B cell (primary cell): ENCODE measurements around the gene ZNF366. TPM values are rescaled to one million over a fixed set of nuclear protein-coding genes. Genes with fewer than 3 reads are reported as not detected.

ENCODE experiments used
- ATAC-seq: fragments of 200-7000 bp; cut with Tn5 transposase; one replicate; pipeline ENCODE4 v1.10.0; 2021; ENCODE audit warnings: low read depth, mild to moderate bottlenecking, moderate number of reproducible peaks, moderate library complexity
- CTCF ChIA-PET: fragments of 350-600 bp; sonication (Branson Sonifier 250); formaldehyde crosslinking; loops from one replicate; lab custom pipeline; 2021; ENCODE audit warnings: antibody characterized with exemption, inconsistent platforms; lab: Charles Lee
- POLR2A ChIA-PET: fragments of 350-600 bp; sonication (Branson Sonifier 250); formaldehyde crosslinking; loops from one replicate; lab custom pipeline; 2021; ENCODE audit warnings: antibody characterized with exemption; lab: Charles Lee
- DNase-seq: peaks from one replicate; pipeline ENCODE4 v3.0.0; 2013
- H2AFZ ChIP-seq: 2 replicates; pipeline ENCODE4 v1.6.1; 2012; ENCODE audit warnings: mild to moderate bottlenecking, low read depth, low read length; ENCODE audit not compliant: insufficient read depth, poor library complexity, severe bottlenecking
- H3K27ac ChIP-seq, 2 donors: 1 replicate in 1 of 2; 2 replicates in 1 of 2; pipeline ENCODE4 v1.5.1; 2012 to 2013; ENCODE audit warnings: low read length in 2 of 2, mild to moderate bottlenecking in 2 of 2, moderate library complexity in 1 of 2
- H3K27me3 ChIP-seq, 4 experiments: fragments of 200-600 bp in 1 of 4; sonication (generic) in 1 of 4; replicated peaks in 1 of 4; 1 replicate in 2 of 4; 2 replicates in 2 of 4; pipeline versions ENCODE4 v1.6.1 to v1.7.0; 2013 to 2016; ENCODE audit warnings: low read length in 3 of 4, mild to moderate bottlenecking in 2 of 4, mixed read lengths in 1 of 4, moderate library complexity in 1 of 4; ENCODE audit not compliant: insufficient read depth in 4 of 4, control insufficient read depth in 3 of 4; ENCODE audit errors: control extremely low read depth in 1 of 4
- H3K36me3 ChIP-seq, 2 experiments: replicated peaks in 1 of 2; 1 replicate in 1 of 2; 2 replicates in 1 of 2; pipeline versions ENCODE4 v1.6.1 to v1.7.1; 2013; ENCODE audit warnings: low read length in 1 of 2; ENCODE audit not compliant: insufficient read depth in 2 of 2, control insufficient read depth in 1 of 2; ENCODE audit errors: control extremely low read depth in 1 of 2, extremely low read depth in 1 of 2
- H3K4me1 ChIP-seq, 2 donors: fragments of 200-600 bp in 1 of 2; sonication (generic) in 1 of 2; 1 replicate in 1 of 2; 2 replicates in 1 of 2; pipeline versions ENCODE4 v1.5.1 to v1.6.1; 2013 to 2017; ENCODE audit warnings: low read length in 2 of 2; ENCODE audit not compliant: control insufficient read depth in 2 of 2, insufficient read depth in 2 of 2
- H3K4me2 ChIP-seq: replicated peaks from 2 replicates; pipeline ENCODE3; 2012; ENCODE audit warnings: mild to moderate bottlenecking, low read depth, low read length; ENCODE audit not compliant: poor library complexity, severe bottlenecking
- H3K4me3 ChIP-seq, 5 experiments: fragments of 200-600 bp in 1 of 5; sonication (generic) in 1 of 5; 1 replicate in 3 of 5; 2 replicates in 2 of 5; pipeline versions ENCODE4 v1.5.1 to v1.7.0; 2011 to 2016; ENCODE audit warnings: low read length in 4 of 5, mild to moderate bottlenecking in 4 of 5, low read depth in 2 of 5, control low read depth in 1 of 5, moderate library complexity in 1 of 5; ENCODE audit not compliant: insufficient read depth in 1 of 5; ENCODE audit errors: control extremely low read depth in 1 of 5, extremely low read depth in 1 of 5
- H3K79me2 ChIP-seq: fragments of 200-600 bp; sonication (generic); one replicate; pipeline ENCODE4 v1.6.0; 2016; ENCODE audit warnings: low read length; ENCODE audit not compliant: control insufficient read depth, insufficient read depth
- H3K9ac ChIP-seq: fragments of 200-600 bp; sonication (generic); 2 replicates; pipeline ENCODE4 v1.6.1; 2017; ENCODE audit warnings: mild to moderate bottlenecking, low read length, moderate library complexity
- H3K9me3 ChIP-seq, 3 donors: one replicate each; pipeline versions ENCODE4 v1.6.1 to v1.7.1; 2013; ENCODE audit warnings: low read length in 2 of 3; ENCODE audit not compliant: control insufficient read depth in 2 of 3, insufficient read depth in 1 of 3; ENCODE audit errors: control extremely low read depth in 1 of 3
- H4K20me1 ChIP-seq: 2 replicates; pipeline ENCODE4 v1.6.0; 2012; ENCODE audit warnings: mild to moderate bottlenecking, low read length; ENCODE audit not compliant: insufficient read depth, control insufficient read depth, poor library complexity, severe bottlenecking
- H3K27ac Mint-ChIP-seq: one replicate; pipeline ENCODE4 v1.8.0; 2021; ENCODE audit warnings: mixed read lengths
- H3K27me3 Mint-ChIP-seq: one replicate; pipeline ENCODE4 v1.8.0; 2021; ENCODE audit warnings: mixed read lengths
- H3K4me1 Mint-ChIP-seq: one replicate; pipeline ENCODE4 v1.8.0; 2021; ENCODE audit warnings: mixed read lengths
- H3K4me3 Mint-ChIP-seq: one replicate; pipeline ENCODE4 v1.8.0; 2021; ENCODE audit warnings: mixed read lengths
- H3K9me3 Mint-ChIP-seq: one replicate; pipeline ENCODE4 v1.8.0; 2022; ENCODE audit warnings: mixed read lengths; ENCODE audit not compliant: insufficient read depth
- EZH2 ChIP-seq: IDR thresholded peaks from 2 replicates; pipeline ENCODE4 v1.6.1; 2012; ENCODE audit warnings: borderline replicate concordance, low read depth, mild to moderate bottlenecking, moderate library complexity, low read length; ENCODE audit not compliant: insufficient read depth, poor library complexity, severe bottlenecking
- WGBS: methylation state at CpG from one replicate; pipeline ENCODE4 v1.1.5; 2013; ENCODE audit warnings: missing lambda C conversion rate; ENCODE audit not compliant: insufficient coverage; 5-methylcytosine and 5-hydroxymethylcytosine counted together
- intact Hi-C: fragments of 100-400 bp; cut with micrococcal nuclease; formaldehyde crosslinking; loops from one replicate; pipeline ENCODE4 v1.10.0; 2022
- polyA plus RNA-seq: library from polyadenylated mRNA; depleted of rRNA; stranded (reverse); fragments of >200 nt; gene quantifications from 2 replicates; pipeline ENCODE4 v1.2.3, GENCODE V29; 2012
- total RNA-seq, 2 donors: library from RNA; stranded (reverse); fragments of 120-200 nt in 1 of 2; gene quantifications; 1 replicate in 1 of 2; 2 replicates in 1 of 2; pipeline versions ENCODE4 v1.2.3 to v1.2.4, GENCODE V29; 2013 to 2022
- TF ChIP-seq, protein P1 (sequence below): fragments of 200-600 bp; IDR thresholded peaks from one replicate; pipeline ENCODE4 v1.8.0; 2022; ENCODE audit warnings: antibody characterized with exemption, mild to moderate bottlenecking

Gene ZNF366
- total and polyA plus RNA-seq, 2 donors (not counting 1 experiment from before 2014, with no cell fraction given), result 0.03 TPM; not detected in 1

GRCh38 chr5:72556351-72557166 lies 49.3 kb upstream of the ZNF366 start:
- ChIA-PET POLR2A (no interaction called here), CTCF (interaction anchor here (0.6 to 2.3 kb wide), 4 partner anchors 10 to 394 kb away, joined by 3 to 7 read pairs (median 3); no protein-coding TSS in a partner anchor)
- peak overlapping the region; percentile 36 to 58 (median 46) for H3K4me3 ChIP-seq
- no peaks in the 10 kb centered on the region for H3K79me2 ChIP-seq
- TF ChIP-seq, protein P1, sequence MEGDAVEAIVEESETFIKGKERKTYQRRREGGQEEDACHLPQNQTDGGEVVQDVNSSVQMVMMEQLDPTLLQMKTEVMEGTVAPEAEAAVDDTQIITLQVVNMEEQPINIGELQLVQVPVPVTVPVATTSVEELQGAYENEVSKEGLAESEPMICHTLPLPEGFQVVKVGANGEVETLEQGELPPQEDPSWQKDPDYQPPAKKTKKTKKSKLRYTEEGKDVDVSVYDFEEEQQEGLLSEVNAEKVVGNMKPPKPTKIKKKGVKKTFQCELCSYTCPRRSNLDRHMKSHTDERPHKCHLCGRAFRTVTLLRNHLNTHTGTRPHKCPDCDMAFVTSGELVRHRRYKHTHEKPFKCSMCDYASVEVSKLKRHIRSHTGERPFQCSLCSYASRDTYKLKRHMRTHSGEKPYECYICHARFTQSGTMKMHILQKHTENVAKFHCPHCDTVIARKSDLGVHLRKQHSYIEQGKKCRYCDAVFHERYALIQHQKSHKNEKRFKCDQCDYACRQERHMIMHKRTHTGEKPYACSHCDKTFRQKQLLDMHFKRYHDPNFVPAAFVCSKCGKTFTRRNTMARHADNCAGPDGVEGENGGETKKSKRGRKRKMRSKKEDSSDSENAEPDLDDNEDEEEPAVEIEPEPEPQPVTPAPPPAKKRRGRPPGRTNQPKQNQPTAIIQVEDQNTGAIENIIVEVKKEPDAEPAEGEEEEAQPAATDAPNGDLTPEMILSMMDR, result no peak
- no peak for TF ChIP-seq EZH2
- peaks cover 16% of the 10 kb centered on the region for H3K4me1 Mint-ChIP-seq
- peak; percentile 62 for DNase-seq
- no peaks in the 10 kb centered on the region for H3K36me3 ChIP-seq
- H3K9me3 ChIP-seq, result no peaks in the 10 kb centered on the region
- H3K9ac ChIP-seq, result peak overlapping the region; percentile 69
- peak; percentile 86 for ATAC-seq
- 4% methylated on average over 28 of the region's 42 CpGs for WGBS
- no peaks in the 10 kb centered on the region for H3K9me3 Mint-ChIP-seq
- peak overlapping the region; percentile 85 for H3K4me3 Mint-ChIP-seq
- H2AFZ ChIP-seq, result peak overlapping the region; percentile 84
- peaks cover 38% of the 10 kb centered on the region for H3K27me3 Mint-ChIP-seq
- H3K27ac Mint-ChIP-seq, result no peak overlapping the region
- intact Hi-C loops, result loop anchor here (1.0 kb wide), 1 partner anchor 190 kb away; no protein-coding TSS in a partner anchor
- H3K27ac ChIP-seq, result peak overlapping the region in 1 of 2 donors; percentile 22
- H3K4me1 ChIP-seq, result peaks cover 12 to 16% of the 10 kb centered on the region in 2 donors
- H3K4me2 ChIP-seq, result peak overlapping the region; percentile 85
- H3K27me3 ChIP-seq, result peaks cover 0 to 17% (median 2%) of the 10 kb centered on the region in 4 experiments
- no peaks in the 10 kb centered on the region for H4K20me1 ChIP-seq

GRCh38 chr5:72555871-72556270 lies 48.7 kb upstream of the ZNF366 start:
- intact Hi-C loops, result loop anchor here (1.0 kb wide), 1 partner anchor 190 kb away; no protein-coding TSS in a partner anchor
- Histone ChIP-seq H3K4me3 (peak overlapping the region in 1 of 5 experiments; percentile 36), H3K27me3 (peaks cover 0 to 17% (median 2%) of the 10 kb centered on the region in 4 experiments), H3K27ac (no peak overlapping the region), H4K20me1 (no peaks in the 10 kb centered on the region), H3K4me2 (peak overlapping the region; percentile 85), H3K9me3 (no peaks in the 10 kb centered on the region), H2AFZ (peak overlapping the region; percentile 84), H3K36me3 (no peaks in the 10 kb centered on the region), H3K79me2 (no peaks in the 10 kb centered on the region), H3K9ac (peak overlapping the region; percentile 69), H3K4me1 (peaks cover 12 to 16% of the 10 kb centered on the region in 2 donors)
- ATAC-seq, result no peak
- no peak for DNase-seq
- ChIA-PET CTCF (no interaction called here), POLR2A (no interaction called here)
- TF ChIP-seq EZH2, result no peak
- TF ChIP-seq, protein P1, result no peak
- Mint-ChIP-seq H3K27ac (no peak overlapping the region), H3K4me1 (peaks cover 16% of the 10 kb centered on the region), H3K27me3 (peaks cover 38% of the 10 kb centered on the region), H3K9me3 (no peaks in the 10 kb centered on the region), H3K4me3 (peak overlapping the region; percentile 85)
- 18% methylated on average over 1 of the region's 1 CpG for WGBS
